ENCODE data around the gene RALA. TPM values are rescaled to one million over a fixed set of nuclear protein-coding genes. Genes with fewer than 3 reads are reported as not detected.

RALA gene
- total RNA-seq, 1 experiment from 2014 or later: 13.8 TPM

- Histone ChIP-seq H3K79me2 (ENCODE audit: low read length) (peaks cover 67% of the 10 kb centered on the region), H3K9me3 (ENCODE audit: low read length) (no peaks in the 10 kb centered on the region), H3K4me1 (ENCODE audit: low read length) (peaks cover 54% of the 10 kb centered on the region), H3K4me3 (ENCODE audit: low read length) (peak overlapping the region; percentile 91), H3K9me2 (replicated peaks; ENCODE audit: insufficient read depth, low read length) (no peaks in the 10 kb centered on the region), H2AFZ (ENCODE audit: low read length) (no peak overlapping the region), H3K36me3 (ENCODE audit: insufficient read depth, low read length) (peaks cover 3% of the 10 kb centered on the region; the same call in 1 of the 2 replicates), H3K27ac (ENCODE audit: low read length) (peak overlapping the region; percentile 35; the same call in 1 of the 2 replicates), H3K9ac (ENCODE audit: low read length) (peak overlapping the region; percentile 91), H4K20me1 (ENCODE audit: insufficient read depth, low read depth, low read length) (peaks cover 10% of the 10 kb centered on the region; the same call in 1 of the 2 replicates), H3K4me2 (ENCODE audit: low read depth, low read length, poor library complexity, severe bottlenecking) (peak overlapping the region; percentile 92), H3K27me3 (ENCODE audit: low read length) (no peaks in the 10 kb centered on the region)
- peak; percentile 65 for DNase-seq
Measured at GRCh38 chr7:39624442-39624807, 1.1 kb downstream of the RALA start.

GRCh38 chr7:39624935-39625694, 1.7 kb downstream of the RALA start:
- peaks cover 10% of the 10 kb centered on the region; the same call in 1 of the 2 replicates for H4K20me1 ChIP-seq (ENCODE audit: insufficient read depth, low read depth, low read length)
- H3K4me3 ChIP-seq (ENCODE audit: low read length): peak overlapping the region; percentile 91
- no peaks in the 10 kb centered on the region for H3K9me3 ChIP-seq (ENCODE audit: low read length)
- DNase-seq: no peak
- peak overlapping the region; percentile 92 for H3K4me2 ChIP-seq (ENCODE audit: low read depth, low read length, poor library complexity, severe bottlenecking)
- H3K9ac ChIP-seq (ENCODE audit: low read length): peak overlapping the region; percentile 91
- H3K4me1 ChIP-seq (ENCODE audit: low read length): peaks cover 54% of the 10 kb centered on the region
- H3K9me2 ChIP-seq (replicated peaks; ENCODE audit: insufficient read depth, low read length): no peaks in the 10 kb centered on the region
- peaks cover 71% of the 10 kb centered on the region for H3K79me2 ChIP-seq (ENCODE audit: low read length)
- peaks cover 3% of the 10 kb centered on the region; the same call in 1 of the 2 replicates for H3K36me3 ChIP-seq (ENCODE audit: insufficient read depth, low read length)
- no peak overlapping the region for H2AFZ ChIP-seq (ENCODE audit: low read length)
- H3K27me3 ChIP-seq (ENCODE audit: low read length): no peaks in the 10 kb centered on the region
- H3K27ac ChIP-seq (ENCODE audit: low read length): no peak overlapping the region

- no peak overlapping the region for H2AFZ ChIP-seq (ENCODE audit: low read length)
- no peak overlapping the region for H3K9ac ChIP-seq (ENCODE audit: low read length)
- peaks cover 10% of the 10 kb centered on the region for H3K36me3 ChIP-seq (ENCODE audit: insufficient read depth, low read length)
- no peak overlapping the region for H3K4me2 ChIP-seq (ENCODE audit: low read depth, low read length, poor library complexity, severe bottlenecking)
- no peaks in the 10 kb centered on the region for H3K27me3 ChIP-seq (ENCODE audit: low read length)
- DNase-seq: no peak
- H3K9me2 ChIP-seq (replicated peaks; ENCODE audit: insufficient read depth, low read length): no peaks in the 10 kb centered on the region
- peaks cover 97% of the 10 kb centered on the region for H3K79me2 ChIP-seq (ENCODE audit: low read length)
- no peaks in the 10 kb centered on the region for H4K20me1 ChIP-seq (ENCODE audit: insufficient read depth, low read depth, low read length)
- no peak overlapping the region for H3K4me3 ChIP-seq (ENCODE audit: low read length)
- H3K9me3 ChIP-seq (ENCODE audit: low read length): no peaks in the 10 kb centered on the region
- H3K4me1 ChIP-seq (ENCODE audit: low read length): peaks cover 9% of the 10 kb centered on the region
- H3K27ac ChIP-seq (ENCODE audit: low read length): no peak overlapping the region
Measured at GRCh38 chr7:39631736-39632308, 8.4 kb downstream of the RALA start.

GRCh38 chr7:39633563-39634477, 10.4 kb downstream of the RALA start:
- no peaks in the 10 kb centered on the region for H3K9me3 ChIP-seq (ENCODE audit: low read length)
- H3K27me3 ChIP-seq (ENCODE audit: low read length): no peaks in the 10 kb centered on the region
- no peak overlapping the region for H3K4me3 ChIP-seq (ENCODE audit: low read length)
- H3K79me2 ChIP-seq (ENCODE audit: low read length): peaks cover 97% of the 10 kb centered on the region
- H4K20me1 ChIP-seq (ENCODE audit: insufficient read depth, low read depth, low read length): no peaks in the 10 kb centered on the region
- DNase-seq: no peak
- H3K4me2 ChIP-seq (ENCODE audit: low read depth, low read length, poor library complexity, severe bottlenecking): no peak overlapping the region
- no peak overlapping the region for H3K9ac ChIP-seq (ENCODE audit: low read length)
- H3K36me3 ChIP-seq (ENCODE audit: insufficient read depth, low read length): peaks cover 10% of the 10 kb centered on the region
- H2AFZ ChIP-seq (ENCODE audit: low read length): no peak overlapping the region
- H3K4me1 ChIP-seq (ENCODE audit: low read length): peaks cover 4% of the 10 kb centered on the region; the same call in 1 of the 2 replicates
- H3K27ac ChIP-seq (ENCODE audit: low read length): no peak overlapping the region
- H3K9me2 ChIP-seq (replicated peaks; ENCODE audit: insufficient read depth, low read length): no peaks in the 10 kb centered on the region

GRCh38 chr7:39634478-39634805, 11.1 kb downstream of the RALA start:
- Histone ChIP-seq H3K9ac (ENCODE audit: low read length) (no peak overlapping the region), H3K27me3 (ENCODE audit: low read length) (no peaks in the 10 kb centered on the region), H3K36me3 (ENCODE audit: insufficient read depth, low read length) (peaks cover 7% of the 10 kb centered on the region), H3K4me2 (ENCODE audit: low read depth, low read length, poor library complexity, severe bottlenecking) (no peak overlapping the region), H3K4me1 (ENCODE audit: low read length) (peaks cover 7% of the 10 kb centered on the region), H3K9me2 (replicated peaks; ENCODE audit: insufficient read depth, low read length) (no peaks in the 10 kb centered on the region), H4K20me1 (ENCODE audit: insufficient read depth, low read depth, low read length) (no peaks in the 10 kb centered on the region), H3K27ac (ENCODE audit: low read length) (no peak overlapping the region), H3K4me3 (ENCODE audit: low read length) (no peak overlapping the region), H3K9me3 (ENCODE audit: low read length) (no peaks in the 10 kb centered on the region), H2AFZ (ENCODE audit: low read length) (no peak overlapping the region), H3K79me2 (ENCODE audit: low read length) (peaks cover 97% of the 10 kb centered on the region)
- DNase-seq: no peak

GRCh38 chr7:39637400-39637799, 14.0 kb downstream of the RALA start:
- H3K79me2 ChIP-seq (ENCODE audit: low read length): peaks cover 100% of the 10 kb centered on the region
- no peaks in the 10 kb centered on the region for H4K20me1 ChIP-seq (ENCODE audit: insufficient read depth, low read depth, low read length)
- H3K4me2 ChIP-seq (ENCODE audit: low read depth, low read length, poor library complexity, severe bottlenecking): no peak overlapping the region
- DNase-seq: no peak
- H3K36me3 ChIP-seq (ENCODE audit: insufficient read depth, low read length): no peaks in the 10 kb centered on the region; the same call in 1 of the 2 replicates
- no peak overlapping the region for H3K4me3 ChIP-seq (ENCODE audit: low read length)
- H3K9me2 ChIP-seq (replicated peaks; ENCODE audit: insufficient read depth, low read length): no peaks in the 10 kb centered on the region
- H3K4me1 ChIP-seq (ENCODE audit: low read length): peaks cover 22% of the 10 kb centered on the region
- no peak overlapping the region for H3K27ac ChIP-seq (ENCODE audit: low read length)
- no peaks in the 10 kb centered on the region for H3K9me3 ChIP-seq (ENCODE audit: low read length)
- H3K9ac ChIP-seq (ENCODE audit: low read length): no peak overlapping the region
- no peak overlapping the region for H2AFZ ChIP-seq (ENCODE audit: low read length)
- H3K27me3 ChIP-seq (ENCODE audit: low read length): no peaks in the 10 kb centered on the region

DNA sequence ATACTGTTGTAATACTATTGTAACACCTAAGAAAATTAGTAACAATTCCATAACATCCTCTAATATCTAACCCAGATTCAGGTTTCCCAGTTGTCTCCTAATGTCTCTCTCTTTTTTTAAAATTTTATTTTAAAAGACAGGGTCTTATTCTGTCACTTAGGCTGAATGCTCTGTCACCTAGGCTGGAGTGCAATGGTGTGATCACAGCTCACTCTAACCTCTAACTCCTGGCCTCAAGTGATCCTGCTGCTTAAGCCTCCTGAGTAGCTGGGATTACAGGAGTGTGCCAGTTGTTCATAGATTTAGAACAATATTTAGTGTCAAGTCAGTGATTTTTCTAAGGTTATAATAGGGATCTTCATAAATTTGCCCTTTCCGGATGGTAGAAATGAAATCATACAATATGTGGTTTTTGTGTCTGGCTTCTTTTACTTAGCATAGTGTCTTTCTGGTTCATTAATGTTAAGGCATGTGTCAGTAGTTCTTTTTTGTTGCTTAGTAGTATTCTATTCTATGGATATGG, 14.7 kb downstream of the RALA start:
- no peak overlapping the region for H3K4me3 ChIP-seq (ENCODE audit: low read length)
- no peaks in the 10 kb centered on the region; the same call in 1 of the 2 replicates for H3K36me3 ChIP-seq (ENCODE audit: insufficient read depth, low read length)
- DNase-seq: no peak
- no peak overlapping the region for H3K4me2 ChIP-seq (ENCODE audit: low read depth, low read length, poor library complexity, severe bottlenecking)
- H3K9me2 ChIP-seq (replicated peaks; ENCODE audit: insufficient read depth, low read length): no peaks in the 10 kb centered on the region
- no peaks in the 10 kb centered on the region for H3K9me3 ChIP-seq (ENCODE audit: low read length)
- H3K79me2 ChIP-seq (ENCODE audit: low read length): peaks cover 100% of the 10 kb centered on the region
- no peak overlapping the region for H3K27ac ChIP-seq (ENCODE audit: low read length)
- no peaks in the 10 kb centered on the region for H3K27me3 ChIP-seq (ENCODE audit: low read length)
- no peak overlapping the region for H3K9ac ChIP-seq (ENCODE audit: low read length)
- no peaks in the 10 kb centered on the region for H4K20me1 ChIP-seq (ENCODE audit: insufficient read depth, low read depth, low read length)
- no peak overlapping the region for H2AFZ ChIP-seq (ENCODE audit: low read length)
- peaks cover 22% of the 10 kb centered on the region for H3K4me1 ChIP-seq (ENCODE audit: low read length)

GRCh38 chr7:39642896-39643295, 19.5 kb downstream of the RALA start:
- Histone ChIP-seq H3K4me1 (ENCODE audit: low read length) (peaks cover 33% of the 10 kb centered on the region), H3K79me2 (ENCODE audit: low read length) (peaks cover 99% of the 10 kb centered on the region), H3K4me3 (ENCODE audit: low read length) (no peak overlapping the region), H3K4me2 (ENCODE audit: low read depth, low read length, poor library complexity, severe bottlenecking) (no peak overlapping the region), H4K20me1 (ENCODE audit: insufficient read depth, low read depth, low read length) (no peaks in the 10 kb centered on the region), H3K36me3 (ENCODE audit: insufficient read depth, low read length) (no peaks in the 10 kb centered on the region), H3K9me3 (ENCODE audit: low read length) (no peaks in the 10 kb centered on the region), H3K9ac (ENCODE audit: low read length) (no peak overlapping the region), H3K27ac (ENCODE audit: low read length) (no peak overlapping the region), H3K27me3 (ENCODE audit: low read length) (no peaks in the 10 kb centered on the region), H2AFZ (ENCODE audit: low read length) (no peak overlapping the region), H3K9me2 (replicated peaks; ENCODE audit: insufficient read depth, low read length) (no peaks in the 10 kb centered on the region)
- DNase-seq: no peak
